ENCODE measurements around the gene CADPS2.

- no peak for TF ChIP-seq CTCF (IDR thresholded peaks at IDR 0.05)
- TF ChIP-seq POLR2A (IDR thresholded peaks at IDR 0.05) = no peak
Observed at GRCh38 chr7:122622682-122623081, 263.6 kb downstream of the CADPS2 start.
